HFF-Myc (cell line): ENCODE measurements around the gene TMEM255B.

Source experiments
- DNase-seq: peaks from one replicate; pipeline ENCODE4 v3.0.0-alpha.2; 2011; ENCODE audit warnings: low read depth; ENCODE audit errors: extremely low read depth
- H3K4me3 ChIP-seq: replicated peaks from 2 replicates; pipeline ENCODE4 v1.5.1; 2011; ENCODE audit warnings: low read depth, mild to moderate bottlenecking, control low read depth, low read length
- TF ChIP-seq, protein P1 (sequence below): IDR thresholded peaks from 2 replicates; pipeline ENCODE4 v1.5.1; 2012; ENCODE audit warnings: mild to moderate bottlenecking, low read depth, low read length, control low read depth; ENCODE audit errors: missing control alignments

The TMEM255B gene

DNA sequence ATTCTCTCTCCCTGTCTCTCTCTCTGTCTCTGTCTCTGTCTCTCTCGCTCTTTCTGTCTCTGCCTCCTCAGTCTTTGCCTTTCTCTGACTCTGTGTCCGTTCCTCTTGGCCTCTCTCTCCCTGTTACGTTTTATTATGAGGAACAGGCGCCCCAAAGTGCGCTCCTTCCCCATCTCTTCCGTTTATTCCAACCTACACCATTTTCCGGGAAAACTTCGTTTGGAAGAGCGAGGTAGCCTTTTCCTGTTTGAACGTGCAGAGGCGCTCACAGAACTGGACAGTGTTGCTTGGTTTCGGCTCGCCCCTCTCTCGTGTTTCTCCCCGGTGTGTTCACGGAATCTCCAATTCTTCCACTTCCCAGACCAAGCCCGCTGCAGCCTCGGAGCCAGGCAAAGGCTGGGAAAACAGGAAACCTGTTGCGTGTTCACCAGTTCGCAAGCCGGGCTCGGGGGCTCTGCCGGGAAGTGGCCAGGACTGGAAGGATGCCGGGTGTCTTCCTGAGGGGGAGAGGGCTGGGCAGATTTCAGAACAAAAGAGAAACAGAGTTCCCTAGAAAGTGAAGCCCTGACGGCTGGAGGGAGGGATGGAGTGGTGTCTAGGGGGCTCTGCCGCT is 605 bp downstream of the TMEM255B start:
- no peak for DNase-seq
- TF ChIP-seq, protein P1, sequence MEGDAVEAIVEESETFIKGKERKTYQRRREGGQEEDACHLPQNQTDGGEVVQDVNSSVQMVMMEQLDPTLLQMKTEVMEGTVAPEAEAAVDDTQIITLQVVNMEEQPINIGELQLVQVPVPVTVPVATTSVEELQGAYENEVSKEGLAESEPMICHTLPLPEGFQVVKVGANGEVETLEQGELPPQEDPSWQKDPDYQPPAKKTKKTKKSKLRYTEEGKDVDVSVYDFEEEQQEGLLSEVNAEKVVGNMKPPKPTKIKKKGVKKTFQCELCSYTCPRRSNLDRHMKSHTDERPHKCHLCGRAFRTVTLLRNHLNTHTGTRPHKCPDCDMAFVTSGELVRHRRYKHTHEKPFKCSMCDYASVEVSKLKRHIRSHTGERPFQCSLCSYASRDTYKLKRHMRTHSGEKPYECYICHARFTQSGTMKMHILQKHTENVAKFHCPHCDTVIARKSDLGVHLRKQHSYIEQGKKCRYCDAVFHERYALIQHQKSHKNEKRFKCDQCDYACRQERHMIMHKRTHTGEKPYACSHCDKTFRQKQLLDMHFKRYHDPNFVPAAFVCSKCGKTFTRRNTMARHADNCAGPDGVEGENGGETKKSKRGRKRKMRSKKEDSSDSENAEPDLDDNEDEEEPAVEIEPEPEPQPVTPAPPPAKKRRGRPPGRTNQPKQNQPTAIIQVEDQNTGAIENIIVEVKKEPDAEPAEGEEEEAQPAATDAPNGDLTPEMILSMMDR: no peak
- peak overlapping the region; percentile 50 for H3K4me3 ChIP-seq

DNA sequence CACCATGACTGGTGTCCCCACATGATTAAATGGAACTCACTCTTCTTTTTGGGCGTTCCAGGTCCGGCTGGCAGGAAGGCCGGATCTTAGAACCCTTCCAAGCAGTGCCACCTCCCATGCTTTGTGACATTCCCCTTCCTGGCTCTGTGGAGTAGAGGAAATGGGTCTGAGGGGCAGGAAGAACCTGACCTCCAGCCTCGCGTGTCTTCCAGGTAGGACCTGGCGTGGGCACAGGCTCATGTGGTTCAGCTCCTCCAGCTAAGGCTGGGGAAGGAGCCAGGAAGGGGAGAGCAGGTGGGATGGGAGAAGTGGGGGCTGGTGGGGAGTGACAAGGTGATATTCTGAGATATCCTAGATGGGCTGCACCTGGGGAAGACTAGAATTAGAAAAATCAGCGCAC is 2.1 kb downstream of the TMEM255B start:
- no peak overlapping the region for H3K4me3 ChIP-seq
- TF ChIP-seq, protein P1: no peak
- DNase-seq: no peak

DNA sequence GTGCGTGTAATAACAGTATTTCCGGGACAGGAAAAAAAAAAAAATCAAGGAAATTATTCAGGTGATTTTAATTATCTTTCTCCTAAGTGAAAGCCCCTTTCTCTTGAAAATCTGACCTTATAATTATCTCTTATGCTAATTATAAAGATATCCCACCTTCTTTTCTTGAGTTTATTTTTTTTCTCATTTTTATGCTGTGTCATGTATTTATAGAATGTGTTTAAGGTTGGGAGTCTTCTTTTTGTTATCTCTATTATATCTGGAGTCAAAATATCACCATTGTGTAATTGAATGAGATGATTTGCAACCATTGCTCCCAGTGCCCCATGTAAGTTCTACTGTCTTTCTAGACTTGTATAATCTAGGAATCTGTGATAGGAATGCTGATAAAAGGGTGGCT is 3.0 kb downstream of the TMEM255B start:
- no peak for DNase-seq
- TF ChIP-seq, protein P1: no peak
- no peak overlapping the region for H3K4me3 ChIP-seq

DNA sequence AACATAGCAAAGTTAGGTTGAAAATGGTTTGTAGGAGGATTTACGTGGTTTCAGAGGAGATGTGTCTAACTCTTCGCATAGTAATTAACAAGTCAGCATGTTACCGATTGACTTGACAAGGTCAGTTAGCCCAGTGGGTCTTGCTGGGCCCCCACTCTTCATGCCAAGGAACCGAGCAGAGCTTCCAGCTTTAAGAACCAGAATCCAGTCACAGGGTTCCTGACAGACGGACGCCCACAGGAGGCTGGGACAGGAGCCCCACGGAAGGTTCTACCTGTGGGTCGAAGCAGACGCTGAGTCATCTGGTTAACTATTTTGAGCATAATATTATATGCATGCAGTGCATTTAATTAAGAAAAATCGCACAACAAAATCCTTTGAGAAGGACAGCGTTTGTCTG is 3.5 kb downstream of the TMEM255B start:
- H3K4me3 ChIP-seq: no peak overlapping the region
- no peak for DNase-seq
- TF ChIP-seq, protein P1: no peak

DNA sequence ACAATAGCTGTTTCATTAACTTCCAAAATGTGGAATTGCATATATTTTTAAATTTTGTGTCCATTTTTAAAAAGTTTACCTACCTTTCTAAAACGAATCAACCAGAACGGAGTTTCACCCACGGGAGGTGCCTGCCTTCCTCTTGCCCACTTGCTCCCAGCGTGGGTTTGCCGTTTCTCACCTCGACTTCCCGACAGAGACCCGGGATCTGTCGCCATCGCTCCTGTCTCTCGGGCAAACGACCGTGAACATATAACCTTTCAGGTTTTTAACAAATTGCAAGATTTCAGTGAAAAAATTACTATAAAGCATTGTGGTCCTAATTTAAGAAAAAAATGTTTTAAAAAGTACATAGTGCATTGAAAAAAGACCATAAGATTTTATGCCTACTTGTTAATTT is 4.2 kb downstream of the TMEM255B start:
- DNase-seq: no peak
- TF ChIP-seq, protein P1: no peak
- no peak overlapping the region for H3K4me3 ChIP-seq

DNA sequence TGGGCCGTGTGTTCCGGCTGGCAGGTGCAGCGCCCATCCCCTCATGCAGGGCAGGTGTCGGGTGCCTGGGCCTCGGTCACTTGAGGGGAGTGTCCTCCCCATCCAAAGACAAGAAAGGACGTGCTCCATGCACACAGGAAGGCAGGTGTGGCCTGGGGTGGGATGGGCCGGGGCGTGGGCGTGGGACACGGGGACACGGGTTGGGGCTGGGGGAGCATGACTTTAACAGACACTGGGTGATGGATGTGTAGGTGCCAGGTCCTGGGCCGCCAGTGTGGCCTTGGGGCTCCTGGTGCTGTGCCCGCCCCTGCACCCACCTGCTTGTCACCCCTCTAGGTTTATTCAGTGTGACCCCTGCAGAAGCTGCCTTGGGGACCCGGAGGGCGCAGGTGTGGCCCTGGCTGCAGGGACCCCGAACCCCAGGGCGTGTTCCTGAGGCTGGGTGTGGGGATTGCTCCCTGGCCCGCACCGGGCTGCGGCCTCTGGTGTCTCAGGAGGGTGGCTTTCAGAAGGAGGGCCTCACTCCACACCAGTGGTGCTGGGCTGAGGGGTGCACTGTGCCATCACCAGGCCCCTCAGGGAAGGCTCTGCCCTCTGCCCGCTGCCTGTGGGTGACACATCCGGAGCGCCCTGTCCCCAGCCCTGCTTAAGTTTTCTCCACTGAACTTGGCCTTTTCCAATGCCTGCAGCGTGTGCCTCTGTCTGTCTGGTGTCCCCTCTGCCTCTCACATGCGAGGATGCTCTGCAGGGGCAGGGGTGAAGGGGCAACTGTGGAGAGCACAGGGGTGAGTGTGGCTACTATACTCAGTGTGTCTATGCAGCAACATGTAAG is 5.2 kb downstream of the TMEM255B start:
- TF ChIP-seq, protein P1: no peak
- H3K4me3 ChIP-seq: no peak overlapping the region
- no peak for DNase-seq
